Measurements from ENCODE around the gene ASIC3.
A peak's percentile ranks its signal among the peaks of the same experiment; 100 is the strongest.
"Not testable (repeated sequence)": the region's sequence is repeated elsewhere in the genome, so short reads cannot be mapped to it uniquely, and the experiment has no call there.

Gene ASIC3

DNA sequence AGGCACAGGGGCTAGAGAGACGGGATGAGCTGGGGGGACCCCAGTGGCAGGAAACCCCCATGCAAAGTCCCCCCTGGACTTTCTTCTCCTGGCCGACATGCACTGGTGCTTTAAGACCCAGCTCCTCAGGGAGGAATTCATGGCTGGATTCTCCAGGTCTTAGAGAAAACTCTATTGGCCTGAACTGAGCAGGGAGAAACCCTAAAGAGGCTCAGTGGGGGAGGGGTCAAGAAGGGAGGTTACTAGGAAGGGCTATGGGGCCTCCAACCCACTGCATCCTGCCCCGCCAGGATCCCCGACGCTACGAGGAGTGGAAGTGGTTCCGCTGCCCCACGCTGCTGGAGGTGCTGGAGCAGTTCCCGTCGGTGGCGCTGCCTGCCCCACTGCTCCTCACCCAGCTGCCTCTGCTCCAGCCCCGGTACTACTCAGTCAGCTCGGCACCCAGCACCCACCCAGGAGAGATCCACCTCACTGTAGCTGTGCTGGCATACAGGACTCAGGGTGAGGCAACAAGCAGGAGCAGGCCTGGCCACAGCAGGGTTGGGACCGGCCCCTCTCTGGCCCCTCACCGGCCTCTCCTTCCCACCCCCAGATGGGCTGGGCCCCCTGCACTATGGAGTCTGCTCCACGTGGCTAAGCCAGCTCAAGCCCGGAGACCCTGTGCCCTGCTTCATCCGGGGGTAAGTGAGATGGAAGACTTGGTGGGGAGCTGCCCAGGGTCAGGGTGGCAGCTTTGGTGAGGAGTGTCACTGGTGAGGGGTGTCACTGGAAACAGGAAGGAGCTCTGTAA lies 37.8 kb upstream of the ASIC3 start:
- no peak for DNase-seq (ENCODE audit: low spot score in 2 of 2)
- H3K4me1 Mint-ChIP-seq, result peaks cover 60% of the 10 kb centered on the region
- peak; percentile 25 for ATAC-seq

DNA sequence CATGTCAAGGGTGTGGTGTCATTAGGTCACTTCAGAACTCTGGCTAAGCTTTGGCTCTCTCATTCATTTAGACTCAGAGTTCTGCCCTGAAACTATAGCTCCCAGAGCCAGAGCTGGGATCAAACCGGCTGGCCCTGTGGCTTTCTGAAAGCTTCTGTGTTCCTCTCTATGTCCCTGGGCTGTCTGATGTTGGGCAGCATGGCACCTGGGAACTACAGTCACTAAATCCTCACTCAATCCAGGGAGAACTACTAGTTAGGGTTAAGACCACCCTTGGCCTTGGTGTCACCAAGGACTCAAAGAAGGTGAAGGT lies 37.3 kb upstream of the ASIC3 start:
- peaks cover 19% of the 10 kb centered on the region for H3K36me3 Mint-ChIP-seq
- H3K9me3 Mint-ChIP-seq, result no peaks in the 10 kb centered on the region
- ATAC-seq (no peak), DNase-seq (ENCODE audit: low spot score in 2 of 2) (no peak)
- H3K4me3 Mint-ChIP-seq, result peak overlapping the region; percentile 69
- peak overlapping the region; percentile 82 for H3K27ac Mint-ChIP-seq
- H3K4me1 Mint-ChIP-seq, result peaks cover 66% of the 10 kb centered on the region

More for the DNA sequence above, 37.8 kb upstream of the ASIC3 start:
- Mint-ChIP-seq H3K4me3 (peak overlapping the region; percentile 69), H3K36me3 (peaks cover 14% of the 10 kb centered on the region), H3K27ac (peak overlapping the region; percentile 82), H3K9me3 (no peaks in the 10 kb centered on the region)

DNA sequence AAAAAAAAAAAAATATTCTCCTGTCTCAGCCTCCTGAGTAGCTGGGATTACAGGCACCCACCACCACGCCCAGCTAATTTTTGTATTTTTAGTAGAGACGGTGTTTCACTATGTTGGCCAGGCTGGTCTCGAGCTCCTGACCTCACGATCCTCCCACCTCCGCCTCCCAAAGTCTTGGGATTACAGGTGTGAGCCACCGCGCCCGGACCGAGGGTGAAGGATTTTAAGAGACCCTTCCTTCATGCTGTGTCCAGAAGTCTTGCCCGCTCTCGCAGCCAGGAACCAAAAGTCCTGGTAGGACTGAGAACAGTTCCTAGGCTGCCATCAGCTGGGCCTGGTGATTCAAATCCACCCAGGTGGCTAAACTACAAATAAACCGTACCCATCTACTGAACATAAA lies 36.7 kb upstream of the ASIC3 start:
- peak overlapping the region; percentile 60 for H3K27ac Mint-ChIP-seq

DNA sequence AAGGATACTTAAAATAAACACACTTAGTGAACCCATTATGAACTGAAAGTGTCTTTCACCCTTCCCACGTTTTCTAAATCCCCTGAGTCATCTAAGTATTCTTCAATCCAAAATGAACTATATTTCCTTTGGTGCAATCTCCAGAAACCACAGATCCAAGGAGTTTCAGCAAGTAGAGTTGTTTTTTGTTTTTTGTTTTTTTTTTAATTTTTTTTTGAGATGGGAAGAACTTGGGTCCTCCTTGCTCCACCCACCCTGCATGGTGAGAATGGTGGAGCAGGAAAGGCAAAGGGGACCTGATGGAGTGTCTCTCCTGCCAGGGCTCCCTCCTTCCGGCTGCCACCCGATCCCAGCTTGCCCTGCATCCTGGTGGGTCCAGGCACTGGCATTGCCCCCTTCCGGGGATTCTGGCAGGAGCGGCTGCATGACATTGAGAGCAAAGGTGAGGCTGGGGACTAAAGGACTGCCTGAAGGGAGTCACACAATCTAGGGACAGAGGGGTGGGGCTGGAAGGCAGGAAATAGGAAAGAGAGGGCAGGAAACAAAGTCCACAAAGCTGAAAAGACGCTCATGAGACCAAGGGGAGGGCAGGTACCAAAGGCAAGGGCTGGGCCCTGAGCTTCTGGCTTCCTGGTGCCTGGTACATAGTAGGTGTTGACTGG lies 36.2 kb upstream of the ASIC3 start:
- peak overlapping the region; percentile 29 for H3K4me3 Mint-ChIP-seq
- no peaks in the 10 kb centered on the region for H3K9me3 Mint-ChIP-seq
- H3K27ac Mint-ChIP-seq, result peak overlapping the region; percentile 60
- peaks cover 71% of the 10 kb centered on the region for H3K4me1 Mint-ChIP-seq
- DNase-seq (ENCODE audit: low spot score in 2 of 2) (no peak), ATAC-seq (no peak)
- H3K36me3 Mint-ChIP-seq, result peaks cover 26% of the 10 kb centered on the region

More for the DNA sequence above, 36.7 kb upstream of the ASIC3 start:
- not testable (repeated sequence) for DNase-seq (ENCODE audit: low spot score in 2 of 2); ATAC-seq; H3K9me3 Mint-ChIP-seq
- H3K4me1 Mint-ChIP-seq, result peaks cover 71% of the 10 kb centered on the region
- peak overlapping the region; percentile 29 for H3K4me3 Mint-ChIP-seq
- peaks cover 25% of the 10 kb centered on the region for H3K36me3 Mint-ChIP-seq

DNA sequence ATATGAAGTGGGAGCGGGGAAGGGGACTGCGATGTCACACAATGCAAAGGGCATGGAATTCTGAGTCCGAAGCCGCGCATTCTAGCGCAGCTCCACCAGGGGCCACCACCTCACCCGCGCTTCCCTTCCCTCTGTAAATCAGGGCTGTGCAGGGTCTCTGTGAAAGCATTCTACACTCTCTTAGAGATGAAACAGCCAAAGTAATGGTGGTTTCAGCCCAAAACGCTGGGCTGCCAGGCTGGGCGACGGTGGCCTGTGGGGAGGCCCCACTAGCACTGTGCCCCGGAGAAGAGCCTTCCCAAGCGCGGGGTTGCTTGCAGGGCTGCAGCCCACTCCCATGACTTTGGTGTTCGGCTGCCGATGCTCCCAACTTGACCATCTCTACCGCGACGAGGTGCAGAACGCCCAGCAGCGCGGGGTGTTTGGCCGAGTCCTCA lies 35.4 kb upstream of the ASIC3 start:
- Mint-ChIP-seq H3K9me3 (no peaks in the 10 kb centered on the region), H3K27ac (peak overlapping the region; percentile 60), H3K36me3 (peaks cover 26% of the 10 kb centered on the region), H3K4me3 (peak overlapping the region; percentile 29), H3K4me1 (peaks cover 70% of the 10 kb centered on the region)
- DNase-seq (ENCODE audit: low spot score in 2 of 2) (no peak), ATAC-seq (no peak)

DNA sequence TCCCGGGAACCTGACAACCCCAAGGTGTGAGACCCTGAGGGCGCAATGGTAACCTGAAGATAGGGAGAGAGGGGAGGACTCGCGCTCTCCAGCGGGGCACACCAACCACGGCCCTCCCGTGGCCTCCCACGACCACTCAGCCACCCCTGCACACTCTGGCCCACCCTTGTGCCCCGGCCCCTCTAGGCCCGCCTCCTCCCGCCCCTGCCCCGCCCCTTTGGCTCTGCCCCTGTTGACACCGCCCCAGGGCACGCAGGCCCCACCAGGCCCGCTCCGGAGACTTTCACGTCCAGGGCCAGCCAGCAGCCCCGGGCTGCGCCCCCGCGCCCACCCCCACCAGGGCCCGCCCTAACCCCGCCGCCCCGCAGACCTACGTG lies 35.0 kb upstream of the ASIC3 start:
- DNase-seq (ENCODE audit: low spot score in 2 of 2), result peak in 1 of 2 donors; percentile 63
- H3K27ac Mint-ChIP-seq, result peak overlapping the region; percentile 96
- H3K9me3 Mint-ChIP-seq, result no peaks in the 10 kb centered on the region
- H3K4me1 Mint-ChIP-seq, result peaks cover 70% of the 10 kb centered on the region
- ATAC-seq, result peak; percentile 0
- peaks cover 30% of the 10 kb centered on the region for H3K36me3 Mint-ChIP-seq
- H3K4me3 Mint-ChIP-seq, result peak overlapping the region; percentile 85

DNA sequence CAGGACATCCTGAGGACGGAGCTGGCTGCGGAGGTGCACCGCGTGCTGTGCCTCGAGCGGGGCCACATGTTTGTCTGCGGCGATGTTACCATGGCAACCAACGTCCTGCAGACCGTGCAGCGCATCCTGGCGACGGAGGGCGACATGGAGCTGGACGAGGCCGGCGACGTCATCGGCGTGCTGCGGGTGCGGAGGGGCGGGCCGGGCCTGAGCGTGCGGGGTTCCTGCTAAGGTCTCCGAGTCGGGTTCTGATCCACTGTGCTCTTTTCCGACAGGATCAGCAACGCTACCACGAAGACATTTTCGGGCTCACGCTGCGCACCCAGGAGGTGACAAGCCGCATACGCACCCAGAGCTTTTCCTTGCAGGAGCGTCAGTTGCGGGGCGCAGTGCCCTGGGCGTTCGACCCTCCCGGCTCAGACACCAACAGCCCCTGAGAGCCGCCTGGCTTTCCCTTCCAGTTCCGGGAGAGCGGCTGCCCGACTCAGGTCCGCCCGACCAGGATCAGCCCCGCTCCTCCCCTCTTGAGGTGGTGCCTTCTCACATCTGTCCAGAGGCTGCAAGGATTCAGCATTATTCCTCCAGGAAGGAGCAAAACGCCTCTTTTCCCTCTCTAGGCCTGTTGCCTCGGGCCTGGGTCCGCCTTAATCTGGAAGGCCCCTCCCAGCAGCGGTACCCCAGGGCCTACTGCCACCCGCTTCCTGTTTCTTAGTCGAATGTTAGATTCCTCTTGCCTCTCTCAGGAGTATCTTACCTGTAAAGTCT lies 34.4 kb upstream of the ASIC3 start:
- peaks cover 33% of the 10 kb centered on the region for H3K36me3 Mint-ChIP-seq
- peaks cover 73% of the 10 kb centered on the region for H3K4me1 Mint-ChIP-seq
- peak overlapping the region; percentile 85 for H3K4me3 Mint-ChIP-seq
- no peaks in the 10 kb centered on the region for H3K9me3 Mint-ChIP-seq
- peak; percentile 68 for ATAC-seq
- peak overlapping the region; percentile 96 for H3K27ac Mint-ChIP-seq
- peak; percentile 65 to 86 for DNase-seq (ENCODE audit: low spot score in 2 of 2)

DNA sequence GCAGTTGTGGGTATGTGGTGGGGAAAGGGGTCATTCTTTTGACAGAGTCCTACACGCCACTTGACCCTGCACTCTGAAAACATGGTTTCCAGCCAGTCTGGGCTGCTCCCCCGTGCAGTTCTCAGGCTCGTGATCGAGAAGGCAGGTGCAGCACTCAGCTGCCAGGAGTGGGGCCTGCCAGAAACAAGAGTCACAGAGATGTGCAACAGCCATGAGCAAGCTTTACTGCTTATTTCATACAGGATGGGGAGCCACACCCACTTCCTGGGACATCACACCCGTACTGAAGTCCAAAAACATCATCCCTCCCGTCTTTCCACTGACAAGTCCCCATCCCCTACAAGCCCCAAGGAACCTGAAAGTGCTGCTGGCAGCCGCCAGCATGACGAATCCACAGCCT lies 33.4 kb upstream of the ASIC3 start:
- peak overlapping the region; percentile 96 for H3K27ac Mint-ChIP-seq
- ATAC-seq (no peak), DNase-seq (ENCODE audit: low spot score in 2 of 2) (no peak)
- peaks cover 82% of the 10 kb centered on the region for H3K4me1 Mint-ChIP-seq
- H3K9me3 Mint-ChIP-seq, result no peaks in the 10 kb centered on the region
- peak overlapping the region; percentile 85 for H3K4me3 Mint-ChIP-seq
- peaks cover 39% of the 10 kb centered on the region for H3K36me3 Mint-ChIP-seq

DNA sequence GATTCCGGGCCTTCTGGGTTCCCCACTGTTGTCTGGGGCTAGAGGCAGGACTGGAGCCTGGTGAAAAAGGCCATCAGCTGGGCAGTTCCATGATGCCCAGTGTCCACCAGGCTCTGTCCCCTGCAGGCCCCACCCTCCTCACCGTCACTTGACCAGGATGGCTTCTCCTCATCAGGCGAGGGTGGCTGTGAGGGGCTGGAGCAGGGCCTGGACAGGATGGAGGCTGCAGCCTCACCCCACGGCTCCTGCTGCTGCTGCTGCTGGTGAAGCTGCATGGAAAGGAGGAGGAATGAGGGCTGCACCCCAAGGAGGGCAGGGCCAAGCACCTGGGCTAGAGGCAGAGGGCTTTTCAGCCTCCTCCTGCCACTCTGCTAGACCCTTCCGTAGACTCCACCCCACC lies 32.4 kb upstream of the ASIC3 start:
- no peak for ATAC-seq
- Mint-ChIP-seq H3K4me3 (peak overlapping the region; percentile 32), H3K36me3 (peaks cover 39% of the 10 kb centered on the region), H3K4me1 (peaks cover 74% of the 10 kb centered on the region), H3K9me3 (no peaks in the 10 kb centered on the region), H3K27ac (peak overlapping the region; percentile 96)
- no peak for DNase-seq (ENCODE audit: low spot score in 2 of 2)

DNA sequence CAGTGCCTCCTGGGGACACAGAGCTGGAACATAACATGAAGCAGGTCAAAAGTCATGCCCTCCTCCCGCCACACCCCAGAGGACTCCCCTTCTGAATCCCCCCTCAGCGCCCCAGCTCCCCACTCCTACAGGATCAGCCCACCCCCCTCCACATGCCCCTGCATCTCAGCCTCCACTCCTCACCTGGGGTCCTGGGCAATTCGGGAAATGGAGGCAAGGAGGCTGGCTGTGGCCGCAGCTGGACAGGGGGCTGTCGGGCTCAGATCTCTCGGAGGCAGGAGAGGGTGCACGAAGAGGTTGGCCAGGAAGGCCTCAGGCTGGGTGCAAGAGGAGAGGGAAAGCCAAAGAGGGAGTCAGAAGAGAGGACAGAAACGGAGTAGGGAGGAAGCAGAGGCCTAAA lies 31.8 kb upstream of the ASIC3 start:
- H3K4me1 Mint-ChIP-seq, result peaks cover 70% of the 10 kb centered on the region
- DNase-seq (ENCODE audit: low spot score in 2 of 2) (no peak), ATAC-seq (no peak)
- H3K36me3 Mint-ChIP-seq, result peaks cover 39% of the 10 kb centered on the region
- H3K9me3 Mint-ChIP-seq, result no peaks in the 10 kb centered on the region
- H3K27ac Mint-ChIP-seq, result peak overlapping the region; percentile 48
- peak overlapping the region; percentile 32 for H3K4me3 Mint-ChIP-seq

DNA sequence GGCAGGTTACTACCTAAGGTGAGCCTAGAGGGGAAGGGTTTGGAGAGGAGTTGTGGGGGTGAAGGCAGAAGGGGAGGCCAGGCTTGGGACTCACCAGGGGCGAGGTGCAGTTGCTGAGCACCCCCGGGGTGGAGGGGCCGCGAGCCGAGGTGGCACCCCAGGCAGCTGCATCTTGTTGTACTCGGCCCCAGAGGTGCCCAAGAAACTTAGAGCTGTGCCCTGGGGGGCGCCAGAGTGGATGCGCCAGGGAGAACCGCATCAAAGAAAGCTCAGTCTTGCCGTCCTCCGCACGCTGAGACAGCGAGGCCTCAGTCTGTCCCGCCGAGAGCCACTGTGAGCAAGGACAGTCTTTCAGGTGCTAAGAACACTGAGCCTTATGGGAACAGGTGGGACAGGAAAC lies 31.4 kb upstream of the ASIC3 start:
- Mint-ChIP-seq H3K4me3 (peak overlapping the region; percentile 85), H3K27ac (peak overlapping the region; percentile 48), H3K9me3 (no peaks in the 10 kb centered on the region), H3K4me1 (peaks cover 66% of the 10 kb centered on the region), H3K36me3 (peaks cover 39% of the 10 kb centered on the region)
- no peak for DNase-seq (ENCODE audit: low spot score in 2 of 2)
- ATAC-seq, result no peak

DNA sequence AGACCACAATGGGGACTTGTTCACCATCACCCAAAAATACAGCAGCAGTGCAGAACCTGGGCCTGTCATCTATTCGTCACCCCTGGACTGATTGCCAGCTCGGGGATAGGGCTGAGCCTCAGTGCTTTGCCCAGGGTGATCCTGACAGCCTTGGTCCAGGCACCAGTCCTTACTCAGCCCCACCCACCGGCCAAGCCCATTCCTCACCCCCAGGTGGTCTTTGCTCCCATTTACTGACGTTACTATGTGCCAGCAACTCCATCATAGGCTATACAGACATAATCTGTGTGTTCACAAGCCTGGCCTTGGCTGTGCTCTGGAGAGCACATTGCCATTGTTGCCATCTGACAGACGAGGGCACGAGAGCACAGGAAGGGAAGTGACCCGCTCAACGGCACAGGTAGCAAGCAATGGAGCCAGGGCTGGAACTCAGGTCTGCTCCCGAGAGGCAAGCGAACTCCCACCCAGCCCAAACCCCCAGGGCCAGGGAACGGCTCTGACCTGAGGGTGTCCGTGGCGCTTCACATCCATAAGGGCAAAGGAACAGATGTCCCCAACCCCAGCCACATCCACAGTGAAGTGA lies 30.9 kb upstream of the ASIC3 start:
- no peaks in the 10 kb centered on the region for H3K9me3 Mint-ChIP-seq

DNA sequence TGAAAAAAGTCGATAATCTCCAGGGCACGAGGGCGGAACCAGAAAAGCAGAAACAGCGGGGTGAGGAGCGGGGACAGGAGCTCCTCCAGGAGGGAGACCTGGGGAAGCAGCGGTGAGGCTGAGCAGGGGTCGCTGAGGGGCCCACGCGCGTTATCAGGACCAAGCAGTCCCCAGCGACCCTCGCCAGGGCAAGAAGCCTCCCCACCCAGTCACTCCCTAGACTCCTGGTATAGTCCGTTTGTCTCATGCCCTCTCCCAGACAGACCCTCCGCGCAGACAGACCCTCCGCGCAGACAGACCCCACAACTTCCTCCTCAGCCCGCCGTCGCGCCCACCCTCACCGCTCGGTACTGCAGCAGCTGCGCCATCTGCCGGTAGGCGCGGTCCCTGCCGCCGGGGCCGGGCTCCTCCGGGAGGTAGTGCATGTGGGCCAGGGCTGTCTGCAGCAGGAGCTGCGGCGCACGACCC lies 30.3 kb upstream of the ASIC3 start:
- Mint-ChIP-seq H3K27ac (peak overlapping the region; percentile 95), H3K4me3 (peak overlapping the region; percentile 85), H3K9me3 (no peaks in the 10 kb centered on the region), H3K4me1 (peaks cover 56% of the 10 kb centered on the region), H3K36me3 (peaks cover 39% of the 10 kb centered on the region)
- peak; percentile 81 for ATAC-seq
- DNase-seq (ENCODE audit: low spot score in 2 of 2), result peak; percentile 86 to 92

More for the DNA sequence above, 30.9 kb upstream of the ASIC3 start:
- ATAC-seq (no peak), DNase-seq (ENCODE audit: low spot score in 2 of 2) (no peak)
- peak overlapping the region; percentile 95 for H3K27ac Mint-ChIP-seq
- peak overlapping the region; percentile 85 for H3K4me3 Mint-ChIP-seq
- peaks cover 39% of the 10 kb centered on the region for H3K36me3 Mint-ChIP-seq
- H3K4me1 Mint-ChIP-seq, result peaks cover 61% of the 10 kb centered on the region

DNA sequence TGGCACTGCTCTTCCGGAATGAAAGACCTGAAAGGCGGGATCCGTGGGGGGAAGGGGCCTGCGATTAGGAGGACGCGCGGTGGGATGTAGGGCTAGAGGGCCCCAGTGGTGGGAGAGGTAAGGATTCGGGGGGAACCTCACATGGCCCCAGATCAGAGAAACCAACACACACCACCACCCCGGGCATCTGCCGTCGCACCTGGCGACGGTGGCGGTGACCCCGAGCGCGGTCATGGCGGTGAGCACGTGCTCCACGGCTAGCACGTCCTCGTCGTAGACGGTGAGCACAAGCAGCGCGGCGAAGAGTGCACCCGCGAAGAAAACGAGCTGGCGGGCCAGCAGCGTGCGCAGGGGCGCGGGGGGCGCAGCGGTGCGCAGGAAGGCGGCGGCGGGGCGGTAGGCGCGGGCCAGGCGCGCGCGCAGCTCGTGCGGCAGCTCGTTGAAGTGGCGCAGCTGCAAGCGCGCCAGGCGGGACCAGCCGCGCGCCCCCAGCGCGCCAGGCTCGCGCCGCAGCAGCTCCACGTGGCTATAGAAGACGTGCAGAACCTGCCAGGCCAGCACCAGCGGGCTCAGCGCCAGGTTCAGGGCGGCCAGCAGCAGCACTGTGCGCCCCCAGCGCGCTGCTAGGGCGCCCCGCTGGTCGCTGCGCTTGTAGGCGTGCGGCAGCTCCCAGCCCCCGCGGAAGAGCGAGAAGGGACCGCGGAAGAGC lies 29.8 kb upstream of the ASIC3 start:
- Mint-ChIP-seq H3K4me1 (peaks cover 56% of the 10 kb centered on the region), H3K36me3 (peaks cover 37% of the 10 kb centered on the region), H3K27ac (peak overlapping the region; percentile 95), H3K9me3 (no peaks in the 10 kb centered on the region), H3K4me3 (peak overlapping the region; percentile 85)
- ATAC-seq (peak; percentile 60), DNase-seq (ENCODE audit: low spot score in 2 of 2) (no peak)

DNA sequence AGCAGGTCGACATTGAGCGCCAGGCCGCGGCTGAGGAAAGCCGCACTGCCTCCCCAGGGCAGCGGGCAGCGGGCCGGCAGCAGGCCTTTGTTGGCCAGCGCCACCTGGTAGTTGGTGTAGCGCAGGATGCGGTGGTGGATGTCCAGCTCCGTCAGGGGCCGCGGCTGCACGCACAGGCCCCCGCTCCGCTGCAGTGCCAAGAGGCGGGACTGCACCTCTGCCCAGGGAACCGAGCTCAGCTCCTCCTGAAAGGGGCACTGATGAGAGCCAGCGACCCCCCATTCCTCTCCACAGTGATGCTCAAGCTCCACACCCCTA lies 29.2 kb upstream of the ASIC3 start:
- H3K4me1 Mint-ChIP-seq, result peaks cover 51% of the 10 kb centered on the region
- H3K9me3 Mint-ChIP-seq, result no peaks in the 10 kb centered on the region
- H3K4me3 Mint-ChIP-seq, result peak overlapping the region; percentile 85
- DNase-seq (ENCODE audit: low spot score in 2 of 2) (no peak), ATAC-seq (no peak)
- peak overlapping the region; percentile 95 for H3K27ac Mint-ChIP-seq
- peaks cover 32% of the 10 kb centered on the region for H3K36me3 Mint-ChIP-seq

Measured in stimulated activated effector memory CD8-positive, alpha-beta T cell treated with anti-CD3 and anti-CD28 coated beads, Interleukin-12 subunit alpha, Interleukin-12 subunit beta, amount 100 ng/mL, for 72 hours (primary cell).